ENCODE measurements around the gene SLBP. TPM values are rescaled to one million over a fixed set of nuclear protein-coding genes. Genes with fewer than 3 reads are reported as not detected.

SLBP gene
- total and polyA plus RNA-seq, 2 experiments from 2014 or later = 39.9 to 62.0 TPM

- H3K27ac ChIP-seq = no peak overlapping the region
- H3K36me3 ChIP-seq = no peaks in the 10 kb centered on the region
- H3K4me3 ChIP-seq = no peak overlapping the region
- TF ChIP-seq CTCF (IDR thresholded peaks at IDR 0.05; ENCODE audit: low read depth, low read length) = no peak
- no peaks in the 10 kb centered on the region for H3K27me3 ChIP-seq
- no peaks in the 10 kb centered on the region for H3K9me3 ChIP-seq (ENCODE audit: low read depth)
- DNase-seq (ENCODE audit: low read depth in 1 of 2, low spot score in 1 of 2) = no peak
- peaks cover 7% of the 10 kb centered on the region for H3K4me1 ChIP-seq (ENCODE audit: low read depth)
Measured at GRCh38 chr4:1758306-1759121, 46.4 kb upstream of the SLBP start.

GRCh38 chr4:1757836-1758235 lies 45.7 kb upstream of the SLBP start:
- no peaks in the 10 kb centered on the region for H3K27me3 ChIP-seq
- no peaks in the 10 kb centered on the region for H3K9me3 ChIP-seq (ENCODE audit: low read depth)
- peaks cover 11% of the 10 kb centered on the region for H3K4me1 ChIP-seq (ENCODE audit: low read depth)
- H3K4me3 ChIP-seq = no peak overlapping the region
- no peak overlapping the region for H3K27ac ChIP-seq
- DNase-seq (ENCODE audit: low read depth in 1 of 2, low spot score in 1 of 2) = no peak
- no peak for TF ChIP-seq CTCF (IDR thresholded peaks at IDR 0.05; ENCODE audit: low read depth, low read length)
- H3K36me3 ChIP-seq = no peaks in the 10 kb centered on the region

GRCh38 chr4:1756893-1757779 lies 45.0 kb upstream of the SLBP start:
- no peak for DNase-seq (ENCODE audit: low read depth in 1 of 2, low spot score in 1 of 2)
- Histone ChIP-seq H3K27ac (no peak overlapping the region), H3K4me3 (no peak overlapping the region), H3K4me1 (ENCODE audit: low read depth) (peaks cover 11% of the 10 kb centered on the region), H3K36me3 (no peaks in the 10 kb centered on the region), H3K27me3 (no peaks in the 10 kb centered on the region), H3K9me3 (ENCODE audit: low read depth) (no peaks in the 10 kb centered on the region)
- no peak for TF ChIP-seq CTCF (IDR thresholded peaks at IDR 0.05; ENCODE audit: low read depth, low read length)

GRCh38 chr4:1756079-1756478 lies 44.0 kb upstream of the SLBP start:
- no peak for DNase-seq (ENCODE audit: low read depth in 1 of 2, low spot score in 1 of 2)
- no peak for TF ChIP-seq CTCF (IDR thresholded peaks at IDR 0.05; ENCODE audit: low read depth, low read length)
- Histone ChIP-seq H3K27me3 (no peaks in the 10 kb centered on the region), H3K27ac (no peak overlapping the region), H3K36me3 (no peaks in the 10 kb centered on the region), H3K9me3 (ENCODE audit: low read depth) (no peaks in the 10 kb centered on the region), H3K4me1 (ENCODE audit: low read depth) (peaks cover 11% of the 10 kb centered on the region), H3K4me3 (no peak overlapping the region)

- TF ChIP-seq CTCF (IDR thresholded peaks at IDR 0.05; ENCODE audit: low read depth, low read length) = no peak
- Histone ChIP-seq H3K4me3 (no peak overlapping the region), H3K4me1 (ENCODE audit: low read depth) (peaks cover 11% of the 10 kb centered on the region), H3K36me3 (no peaks in the 10 kb centered on the region), H3K9me3 (ENCODE audit: low read depth) (no peaks in the 10 kb centered on the region), H3K27ac (no peak overlapping the region), H3K27me3 (no peaks in the 10 kb centered on the region)
- no peak for DNase-seq (ENCODE audit: low read depth in 1 of 2, low spot score in 1 of 2)
Measured at GRCh38 chr4:1755297-1755696, 43.2 kb upstream of the SLBP start.
